Astrocyte of the spinal cord (primary cell): ENCODE results near the gene FRY.

ENCODE experiments used
- DNase-seq: peaks from one replicate; pipeline ENCODE4 v3.0.0; 2011; ENCODE audit warnings: low read depth, low spot score
- H3K4me3 ChIP-seq: 2 replicates; pipeline ENCODE4 v1.5.1; 2011; ENCODE audit warnings: low read depth, mild to moderate bottlenecking, low read length, moderate library complexity
- in situ Hi-C: cut with HindIII; loops from 2 replicates; pipeline ENCODE4 v1.10.0; 2017; ENCODE audit warnings: low sequenced_read_pairs
- TF ChIP-seq, protein P1 (sequence below): IDR thresholded peaks from 2 replicates; pipeline ENCODE4 v1.5.1; 2012; ENCODE audit warnings: low read depth, mild to moderate bottlenecking, low read length, inconsistent platforms

Gene FRY

DNA sequence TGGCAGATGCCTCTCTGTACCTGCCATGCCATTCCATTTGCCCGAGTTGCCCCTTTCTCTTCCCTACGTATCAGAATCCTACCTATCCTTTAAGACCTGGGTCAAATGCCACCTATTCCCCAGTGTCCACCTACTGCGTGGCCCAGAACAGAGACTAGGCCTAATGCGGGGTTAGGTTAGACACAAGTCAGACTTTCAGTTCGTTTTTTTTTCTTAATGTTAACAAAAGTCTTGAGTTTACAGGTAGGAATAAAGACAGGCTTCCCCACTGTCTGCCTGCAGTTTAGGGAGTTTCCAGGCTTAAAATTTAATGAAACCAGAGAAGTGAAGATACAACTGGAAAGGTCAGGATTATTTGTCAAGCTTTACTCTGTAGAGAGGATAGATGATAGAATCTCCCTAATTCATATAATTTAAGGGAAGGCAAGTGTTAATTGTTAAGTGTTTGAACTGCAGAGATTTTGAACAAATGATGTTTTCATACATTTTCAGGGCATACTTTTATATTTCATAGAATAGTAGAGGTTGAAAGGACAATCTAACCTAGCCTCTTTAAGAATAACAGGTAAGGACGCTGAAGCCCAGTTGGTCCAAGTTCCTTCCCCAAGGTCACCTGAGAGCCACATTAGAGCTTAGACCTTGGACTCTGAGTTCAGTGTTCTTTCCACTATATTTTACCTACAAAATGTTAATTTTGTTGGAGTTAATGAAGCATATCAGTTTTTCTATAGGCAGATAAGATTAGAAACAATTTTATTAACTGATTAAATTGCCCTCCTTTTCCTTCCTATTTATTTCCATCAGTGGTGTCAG is 35.8 kb downstream of the FRY start:
- in situ Hi-C loops = no loop called here
- DNase-seq = no peak
- no peak overlapping the region for H3K4me3 ChIP-seq
- TF ChIP-seq, protein P1, sequence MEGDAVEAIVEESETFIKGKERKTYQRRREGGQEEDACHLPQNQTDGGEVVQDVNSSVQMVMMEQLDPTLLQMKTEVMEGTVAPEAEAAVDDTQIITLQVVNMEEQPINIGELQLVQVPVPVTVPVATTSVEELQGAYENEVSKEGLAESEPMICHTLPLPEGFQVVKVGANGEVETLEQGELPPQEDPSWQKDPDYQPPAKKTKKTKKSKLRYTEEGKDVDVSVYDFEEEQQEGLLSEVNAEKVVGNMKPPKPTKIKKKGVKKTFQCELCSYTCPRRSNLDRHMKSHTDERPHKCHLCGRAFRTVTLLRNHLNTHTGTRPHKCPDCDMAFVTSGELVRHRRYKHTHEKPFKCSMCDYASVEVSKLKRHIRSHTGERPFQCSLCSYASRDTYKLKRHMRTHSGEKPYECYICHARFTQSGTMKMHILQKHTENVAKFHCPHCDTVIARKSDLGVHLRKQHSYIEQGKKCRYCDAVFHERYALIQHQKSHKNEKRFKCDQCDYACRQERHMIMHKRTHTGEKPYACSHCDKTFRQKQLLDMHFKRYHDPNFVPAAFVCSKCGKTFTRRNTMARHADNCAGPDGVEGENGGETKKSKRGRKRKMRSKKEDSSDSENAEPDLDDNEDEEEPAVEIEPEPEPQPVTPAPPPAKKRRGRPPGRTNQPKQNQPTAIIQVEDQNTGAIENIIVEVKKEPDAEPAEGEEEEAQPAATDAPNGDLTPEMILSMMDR = no peak

- DNase-seq = no peak
- TF ChIP-seq, protein P1 = no peak
- H3K4me3 ChIP-seq = no peak overlapping the region
- in situ Hi-C loops = no loop called here
Observed at GRCh38 chr13:32068255-32068654, 36.7 kb downstream of the FRY start.

- no peak for DNase-seq
- TF ChIP-seq, protein P1 = no peak
- in situ Hi-C loops = no loop called here
- no peak overlapping the region for H3K4me3 ChIP-seq
Observed at GRCh38 chr13:32073180-32073864, 41.7 kb downstream of the FRY start.

DNA sequence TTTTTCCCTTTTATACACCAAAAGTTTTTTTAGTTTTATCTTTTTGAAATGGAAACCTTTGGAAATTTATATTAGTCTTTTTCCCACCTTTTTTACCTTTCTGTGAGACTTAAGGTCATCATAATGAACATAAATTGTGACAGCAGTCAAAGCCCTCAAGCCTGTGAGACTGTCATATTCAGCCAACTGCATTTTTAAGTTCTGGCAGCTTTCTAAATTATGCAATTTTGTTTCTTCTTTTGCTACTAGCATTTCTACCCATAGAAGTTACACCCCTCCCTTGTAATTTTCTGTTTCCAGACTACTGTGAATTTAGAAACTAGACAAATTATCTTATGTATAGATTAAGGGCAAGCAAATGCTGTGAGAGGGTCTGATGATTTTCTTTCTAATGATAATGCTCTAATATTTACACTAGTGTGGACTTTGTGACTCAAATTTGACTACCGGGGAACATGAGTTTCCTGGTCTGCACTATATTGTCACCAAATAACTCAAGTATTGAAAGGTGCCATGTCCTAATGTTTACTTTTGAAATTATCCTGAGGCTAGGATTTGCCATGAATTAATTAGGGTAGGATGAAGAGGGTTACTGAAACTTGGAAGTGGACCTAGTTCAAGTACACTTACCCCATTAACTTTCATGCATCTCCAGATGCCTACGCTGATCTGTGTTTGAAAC is 43.7 kb downstream of the FRY start:
- TF ChIP-seq, protein P1 = no peak
- no peak for DNase-seq
- in situ Hi-C loops = no loop called here
- H3K4me3 ChIP-seq = no peak overlapping the region

DNA sequence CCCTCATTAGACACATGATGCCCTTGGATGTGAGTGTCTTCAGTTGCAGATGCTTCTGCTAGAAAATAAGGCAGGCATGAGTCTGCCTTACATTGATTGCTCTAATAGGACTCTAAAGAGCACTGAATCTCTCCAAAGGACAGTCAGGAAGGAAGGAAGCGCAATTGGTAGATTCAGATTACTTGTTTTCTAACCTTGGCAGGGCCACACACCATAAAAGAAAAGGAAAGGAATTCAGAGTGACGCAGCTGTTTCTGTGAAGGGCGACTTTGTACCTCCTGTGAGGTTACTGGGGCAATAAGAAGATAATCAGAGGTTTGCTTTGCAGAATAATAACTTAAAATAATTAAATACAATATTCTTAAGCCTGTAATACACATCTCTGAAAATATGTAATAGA is 48.0 kb downstream of the FRY start:
- DNase-seq = no peak
- TF ChIP-seq, protein P1 = no peak
- no peak overlapping the region for H3K4me3 ChIP-seq
- in situ Hi-C loops = no loop called here

DNA sequence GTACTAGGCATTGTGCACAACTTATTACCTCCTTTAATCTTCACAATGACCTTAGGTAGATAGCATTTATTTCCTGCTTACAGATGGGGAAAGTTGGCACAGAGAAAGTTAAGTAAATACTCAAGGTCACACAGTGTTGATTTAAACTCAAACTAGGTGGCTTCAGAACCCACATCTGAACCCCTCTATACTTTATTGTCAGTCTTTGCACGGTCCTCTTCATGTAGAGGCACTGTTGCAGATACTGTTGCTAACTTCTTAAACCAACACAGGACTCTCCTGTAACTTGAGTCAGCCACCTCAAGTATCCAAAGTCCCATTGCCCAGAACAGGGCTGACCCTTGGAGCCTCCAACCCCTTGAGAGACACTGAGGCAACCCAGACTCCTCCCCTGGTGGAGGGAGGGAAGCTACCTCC is 48.8 kb downstream of the FRY start:
- in situ Hi-C loops = no loop called here
- TF ChIP-seq, protein P1 = no peak
- no peak overlapping the region for H3K4me3 ChIP-seq
- no peak for DNase-seq
